NOMO-1 (cell line): Measurements from ENCODE around the gene NOVA2.
"Not testable (repeated sequence)": the region's sequence is repeated elsewhere in the genome, so short reads cannot be mapped to it uniquely, and the experiment has no call there.

Experiments
- DNase-seq, 2 experiments: peaks; one replicate each; lab custom pipeline; 2025; ENCODE audit not compliant: unreplicated experiment in 2 of 2; lab: John Stamatoyannopoulos, UW

Gene NOVA2

GRCh38 chr19:45899253-45899652 lies 74.4 kb downstream of the NOVA2 start:
- DNase-seq, result no peak

- DNase-seq, result no peak
Measured at GRCh38 chr19:45897261-45897812, 76.3 kb downstream of the NOVA2 start.

GRCh38 chr19:45895983-45896599 lies 77.6 kb downstream of the NOVA2 start:
- not testable (repeated sequence) for DNase-seq

GRCh38 chr19:45895519-45895972 lies 78.1 kb downstream of the NOVA2 start:
- no peak for DNase-seq

- DNase-seq, result no peak
Measured at GRCh38 chr19:45890877-45891276, 82.8 kb downstream of the NOVA2 start.

GRCh38 chr19:45889210-45889885 lies 84.3 kb downstream of the NOVA2 start:
- no peak for DNase-seq

GRCh38 chr19:45887200-45887710 lies 86.4 kb downstream of the NOVA2 start:
- DNase-seq, result no peak

- DNase-seq, result peak; percentile 89 to 93
Measured at GRCh38 chr19:45886427-45887199, 87.1 kb downstream of the NOVA2 start.

- DNase-seq, result peak; percentile 90 to 92
Measured at GRCh38 chr19:45885556-45886426, 87.9 kb downstream of the NOVA2 start, which contains the start of gene IRF2BP1. Gene IRF2BP1 (minus strand): TSS chr19:45886141. CDS start chr19:45885774, 367 bp downstream.

- no peak for DNase-seq
Measured at GRCh38 chr19:45884682-45885555, 88.7 kb downstream of the NOVA2 start.

GRCh38 chr19:45883881-45884681 lies 89.6 kb downstream of the NOVA2 start:
- DNase-seq, result no peak
